Aorta (tissue), 5 donors: ENCODE results near the gene SEC22C. TPM values are rescaled to one million over a fixed set of nuclear protein-coding genes. Genes with fewer than 3 reads are reported as not detected.
A peak's percentile ranks its signal among the peaks of the same experiment; 100 is the strongest.

Experiments used
- ATAC-seq: fragments of 200-7000 bp; cut with Tn5 transposase; one replicate; pipeline ENCODE4 v1.9.1; 2022; ENCODE audit warnings: moderate library complexity; ENCODE audit not compliant: low FRiP score
- DNase-seq, 2 donors: peaks; one replicate each; pipeline ENCODE4 v3.0.0-alpha.2; 2020
- H3K27ac ChIP-seq, 2 donors: one replicate each; pipeline ENCODE4 v1.5.1; 2013; ENCODE audit warnings: low read length in 2 of 2, mild to moderate bottlenecking in 2 of 2, moderate library complexity in 2 of 2, control low read depth in 1 of 2, inconsistent platforms in 1 of 2, low read depth in 1 of 2
- H3K27me3 ChIP-seq, 2 donors: one replicate each; pipeline ENCODE4 v1.6.1; 2013; ENCODE audit warnings: control low read depth in 1 of 2, low read length in 1 of 2, mild to moderate bottlenecking in 1 of 2, moderate library complexity in 1 of 2; ENCODE audit not compliant: insufficient read depth in 2 of 2, control insufficient read depth in 1 of 2
- H3K36me3 ChIP-seq, 2 donors: one replicate each; pipeline ENCODE4 v1.6.1; 2013; ENCODE audit warnings: control low read depth in 1 of 2, low read length in 1 of 2, mild to moderate bottlenecking in 1 of 2; ENCODE audit not compliant: insufficient read depth in 2 of 2, control insufficient read depth in 1 of 2
- H3K4me1 ChIP-seq, 2 donors: one replicate each; pipeline ENCODE4 v1.6.1; 2013; ENCODE audit warnings: low read length in 2 of 2, control low read depth in 1 of 2, mild to moderate bottlenecking in 1 of 2, moderate library complexity in 1 of 2; ENCODE audit not compliant: insufficient read depth in 2 of 2, control insufficient read depth in 1 of 2
- H3K4me3 ChIP-seq, 2 donors: one replicate each; pipeline ENCODE4 v1.5.1; 2013; ENCODE audit warnings: low read length in 2 of 2, control low read depth in 1 of 2, mild to moderate bottlenecking in 1 of 2
- H3K9me3 ChIP-seq: one replicate; pipeline ENCODE4 v1.6.1; 2013; ENCODE audit warnings: mild to moderate bottlenecking, low read length; ENCODE audit not compliant: control insufficient read depth
- WGBS, 2 donors: extraction: QIAGEN DNeasy Blood & Tissue Kit; methylation state at CpG; one replicate each; pipeline ENCODE4 v1.1.7; 2013; 5-methylcytosine and 5-hydroxymethylcytosine counted together
- intact Hi-C, 2 donors: fragments of 100-400 bp; cut with DNase I; formaldehyde crosslinking; loops; one replicate each; pipeline versions ENCODE4 v1.14.2 to v1.15.0; 2022
- polyA plus RNA-seq, 2 donors: library from polyadenylated mRNA; stranded (reverse); fragments of 200-250 nt; gene quantifications; one replicate each; pipeline ENCODE4 v1.2.3, GENCODE V29; 2013
- total RNA-seq, 2 donors: library from RNA; stranded (reverse); fragmentation: NEBNext Ultra II Directional; extraction: Animal tissue kit (Norgen Biotek cat#: 25700); gene quantifications; one replicate each; pipeline ENCODE4 v1.2.1, GENCODE V29; 2021
- donor health status: healthy with polysubstance abuse.
- donor health status: Bipolar disorder and iron deficiency.
- donor health status: DM: no; HTN: no; CAD: no.
- donor health status: DM: no; HTN: no; CAD: no.
- donor health status: DM: yes; HTN: yes; CAD: no.

The SEC22C gene
- total and polyA plus RNA-seq, 4 donors = 43.6 to 58.6 (median 50.5) TPM

DNA sequence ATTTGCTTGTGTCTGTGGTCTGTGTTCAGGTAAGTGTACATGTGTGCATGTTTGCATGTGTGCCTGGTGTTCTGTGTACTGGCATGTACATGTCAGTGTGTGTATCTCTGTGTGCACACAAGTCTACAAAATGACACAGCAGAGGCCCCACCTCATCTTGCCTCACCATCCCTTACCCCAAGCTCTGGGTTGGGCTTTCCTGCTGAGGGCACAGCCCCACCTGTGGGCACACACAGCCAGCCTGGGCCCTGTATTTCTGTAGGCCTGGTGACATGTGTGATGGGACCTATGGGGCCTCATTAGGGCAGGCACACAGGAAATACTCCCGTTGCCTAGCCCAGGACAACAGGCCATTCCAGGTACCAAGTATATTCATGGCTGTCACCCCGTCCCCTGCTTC, 65.8 kb downstream of the SEC22C start:
- WGBS, 2 donors = 75 to 89% methylated on average over 2 of the region's 2 CpGs
- Histone ChIP-seq H3K4me3 (no peak overlapping the region), H3K4me1 (peaks cover 0 to 5% of the 10 kb centered on the region in 2 donors), H3K27me3 (no peaks in the 10 kb centered on the region), H3K36me3 (no peaks in the 10 kb centered on the region), H3K27ac (peak overlapping the region in 1 of 2 donors; percentile 69), H3K9me3 (no peaks in the 10 kb centered on the region)
- intact Hi-C loops = no loop called here
- DNase-seq = no peak
- ATAC-seq = no peak

DNA sequence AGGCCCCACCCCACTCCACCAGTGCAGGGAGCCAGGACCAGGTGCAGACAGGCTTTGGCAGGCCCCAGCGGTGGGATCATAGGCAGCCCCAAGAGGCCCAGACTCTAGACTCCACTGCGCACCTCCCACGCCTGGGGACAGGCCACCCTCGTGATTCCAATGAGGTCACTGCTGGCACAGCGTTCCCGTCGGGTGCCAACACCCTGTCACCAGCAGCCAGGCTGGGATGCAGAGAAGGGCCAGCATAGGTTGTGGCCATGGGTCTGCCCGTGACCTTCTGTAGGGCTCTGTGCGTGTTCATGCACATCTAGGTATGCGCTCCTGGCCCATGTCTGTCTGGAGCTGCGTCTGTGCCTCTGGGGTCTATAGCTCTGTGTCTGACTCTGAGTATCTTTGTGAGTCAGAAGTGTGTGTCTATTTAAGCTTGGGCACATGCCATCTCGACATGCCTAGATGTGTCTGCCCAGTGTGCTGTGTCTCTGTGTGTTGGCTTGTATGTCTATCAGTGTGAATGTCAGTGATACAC, 66.3 kb downstream of the SEC22C start:
- Histone ChIP-seq H3K9me3 (no peaks in the 10 kb centered on the region), H3K36me3 (no peaks in the 10 kb centered on the region), H3K4me3 (no peak overlapping the region), H3K27ac (peak overlapping the region; percentile 3 to 69), H3K4me1 (peaks cover 0 to 5% of the 10 kb centered on the region in 2 donors), H3K27me3 (no peaks in the 10 kb centered on the region)
- ATAC-seq (peak; percentile 84), DNase-seq (peak; percentile 81 to 91)
- 6 to 10% methylated on average over 12 of the region's 12 CpGs for WGBS, 2 donors
- intact Hi-C loops = no loop called here

DNA sequence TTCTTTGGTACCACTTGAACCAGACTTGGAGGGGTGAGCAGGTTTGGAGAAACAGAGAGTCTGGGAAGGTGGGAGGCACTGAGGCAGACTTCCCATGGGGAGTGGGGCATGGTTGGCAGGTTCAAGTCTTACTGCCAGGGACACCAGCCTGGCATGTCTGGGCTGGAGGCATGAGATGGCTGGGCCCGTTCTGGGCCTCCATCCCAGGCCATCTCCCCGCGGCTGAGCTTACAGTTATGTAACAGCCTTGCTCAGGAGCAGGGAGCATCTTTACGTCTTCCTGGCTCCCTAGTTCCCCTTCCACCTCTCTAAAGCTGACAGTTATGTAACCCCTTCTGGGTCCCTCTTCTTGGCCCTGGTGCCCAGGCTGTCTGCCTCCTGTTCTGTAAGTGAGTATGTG, 66.9 kb downstream of the SEC22C start:
- Histone ChIP-seq H3K36me3 (no peaks in the 10 kb centered on the region), H3K9me3 (no peaks in the 10 kb centered on the region), H3K4me3 (no peak overlapping the region), H3K4me1 (peaks cover 0 to 5% of the 10 kb centered on the region in 2 donors), H3K27me3 (no peaks in the 10 kb centered on the region), H3K27ac (peak overlapping the region; percentile 3 to 69)
- intact Hi-C loops = no loop called here
- no peak for ATAC-seq
- DNase-seq = no peak
- WGBS, 2 donors = 11 to 17% methylated on average over 4 of the region's 4 CpGs

DNA sequence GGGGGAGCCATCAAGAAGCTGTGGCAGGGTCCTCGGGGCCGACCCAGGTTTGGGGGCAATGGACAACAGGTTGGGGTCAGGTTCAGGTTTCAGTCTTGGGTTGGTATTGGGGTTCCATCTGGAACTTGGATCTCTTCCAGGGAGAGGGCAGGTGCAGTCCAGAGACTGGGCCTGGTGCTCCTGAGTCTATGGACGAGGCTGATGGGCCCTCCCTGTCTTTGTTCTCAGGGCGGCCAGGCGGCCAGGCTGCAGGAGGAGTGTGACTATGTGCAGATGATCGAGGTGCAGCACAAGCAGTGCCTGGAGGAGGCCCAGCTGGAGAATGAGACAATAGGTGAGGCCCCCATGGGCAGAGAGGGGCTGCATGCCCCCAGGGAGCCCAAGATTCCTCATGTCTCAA, 68.2 kb downstream of the SEC22C start:
- Histone ChIP-seq H3K36me3 (no peaks in the 10 kb centered on the region), H3K27me3 (no peaks in the 10 kb centered on the region), H3K4me3 (no peak overlapping the region), H3K27ac (no peak overlapping the region), H3K4me1 (peaks cover 0 to 5% of the 10 kb centered on the region in 2 donors), H3K9me3 (no peaks in the 10 kb centered on the region)
- no peak for ATAC-seq
- WGBS, 2 donors = 94% methylated on average over 6 of the region's 6 CpGs
- DNase-seq = no peak
- intact Hi-C loops = no loop called here

DNA sequence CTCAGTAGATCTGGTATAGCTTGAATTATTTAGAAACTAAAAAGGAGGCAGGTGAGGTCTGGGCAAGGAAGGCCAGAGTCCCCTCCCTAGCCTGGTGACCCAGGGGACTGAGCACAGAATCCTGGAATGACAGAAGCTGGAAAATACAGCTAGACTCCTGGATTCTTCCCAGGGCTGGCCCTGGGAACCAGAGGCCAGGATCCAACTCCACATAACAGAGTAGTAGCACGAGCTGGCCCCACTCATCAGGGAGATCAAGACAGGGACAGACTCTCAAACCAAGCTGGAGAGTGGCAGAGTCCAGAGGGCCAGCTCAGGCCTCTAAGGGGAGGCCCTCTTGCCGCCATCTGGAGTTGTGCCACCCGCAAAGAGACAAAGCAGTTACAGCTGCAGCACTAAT, 68.6 kb downstream of the SEC22C start:
- Histone ChIP-seq H3K9me3 (no peaks in the 10 kb centered on the region), H3K27me3 (no peaks in the 10 kb centered on the region), H3K4me3 (no peak overlapping the region), H3K36me3 (no peaks in the 10 kb centered on the region), H3K4me1 (peaks cover 0 to 5% of the 10 kb centered on the region in 2 donors), H3K27ac (no peak overlapping the region)
- 59% methylated on average over 3 of the region's 3 CpGs for WGBS, 2 donors
- no peak for ATAC-seq
- DNase-seq = peak in 1 of 2 donors; percentile 17
- intact Hi-C loops = no loop called here

DNA sequence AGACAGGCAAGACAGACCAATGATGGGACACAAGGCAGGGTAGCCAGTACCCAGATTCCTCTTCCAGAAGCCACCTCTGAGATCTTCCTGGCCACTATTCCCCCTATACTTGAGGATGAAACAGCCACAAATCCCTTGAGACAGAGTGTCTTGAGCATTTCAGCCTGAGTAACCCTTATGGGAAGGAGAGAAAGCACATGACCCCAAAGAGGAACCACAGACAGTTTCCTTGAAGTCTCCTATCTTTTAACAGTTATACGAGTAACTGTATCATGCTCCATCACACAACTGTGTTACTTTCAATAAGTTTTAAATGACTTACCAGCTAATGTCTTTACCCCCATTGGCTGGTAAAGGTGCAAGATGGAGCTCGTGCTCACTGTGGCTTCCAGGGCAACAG, 70.0 kb downstream of the SEC22C start:
- H3K4me1 ChIP-seq = peaks cover 0 to 5% of the 10 kb centered on the region in 2 donors
- intact Hi-C loops = no loop called here

DNA sequence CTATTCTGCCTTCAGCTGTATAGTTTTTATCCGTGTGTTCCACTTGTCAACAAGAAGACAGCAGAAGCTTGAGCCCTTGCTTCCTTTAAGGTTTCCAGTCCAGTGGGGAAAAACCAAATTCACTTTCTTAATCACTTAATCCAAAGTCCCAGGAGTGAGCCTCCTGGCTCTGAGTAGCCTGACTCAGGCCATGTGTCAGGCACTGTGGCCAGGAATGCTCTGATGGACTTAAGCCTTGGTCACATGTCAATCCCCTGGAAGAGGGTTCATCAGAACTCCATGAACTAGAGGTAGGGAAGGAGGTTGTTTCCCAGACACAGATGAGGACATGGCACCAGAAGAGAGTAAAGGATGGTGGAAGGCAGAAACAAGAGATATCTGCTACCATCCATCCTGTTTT, 70.6 kb downstream of the SEC22C start:
- H3K9me3 ChIP-seq = no peaks in the 10 kb centered on the region
- H3K4me1 ChIP-seq = peaks cover 0 to 3% of the 10 kb centered on the region in 2 donors
- no peaks in the 10 kb centered on the region for H3K27me3 ChIP-seq
- WGBS, 2 donors = 54 to 63% methylated on average over 1 of the region's 1 CpG
- no peaks in the 10 kb centered on the region for H3K36me3 ChIP-seq
- no peak overlapping the region for H3K27ac ChIP-seq
- intact Hi-C loops = no loop called here
- DNase-seq (peak in 1 of 2 donors; percentile 35), ATAC-seq (no peak)
- H3K4me3 ChIP-seq = no peak overlapping the region

More for the DNA sequence above, 70.0 kb downstream of the SEC22C start:
- H3K27ac ChIP-seq = no peak overlapping the region
- H3K9me3 ChIP-seq = no peaks in the 10 kb centered on the region
- WGBS, 2 donors = 94 to 99% methylated on average over 2 of the region's 2 CpGs
- no peaks in the 10 kb centered on the region for H3K27me3 ChIP-seq
- ATAC-seq (no peak), DNase-seq (no peak)
- no peaks in the 10 kb centered on the region for H3K36me3 ChIP-seq
- no peak overlapping the region for H3K4me3 ChIP-seq

DNA sequence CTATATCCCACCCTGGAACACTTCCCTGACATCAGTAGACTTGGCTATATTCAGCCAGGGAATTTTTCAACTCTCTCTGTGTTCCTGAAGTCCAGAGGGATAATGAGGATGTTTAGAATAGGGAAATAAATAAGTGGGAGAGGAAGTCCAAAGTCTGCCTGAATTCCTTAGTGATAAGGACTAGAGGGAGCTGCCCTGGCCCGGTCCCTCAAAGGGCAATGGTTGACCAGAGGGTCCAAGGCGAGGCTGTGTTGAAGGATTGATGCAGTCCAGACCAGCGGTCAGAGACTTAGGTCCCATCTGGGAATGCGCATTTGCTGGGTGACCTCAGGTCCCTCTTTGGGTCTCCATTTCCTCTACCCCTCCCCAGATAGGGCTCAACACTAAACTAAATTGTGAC, 71.4 kb downstream of the SEC22C start:
- Histone ChIP-seq H3K27me3 (no peaks in the 10 kb centered on the region), H3K27ac (no peak overlapping the region), H3K4me1 (no peaks in the 10 kb centered on the region), H3K36me3 (no peaks in the 10 kb centered on the region), H3K4me3 (no peak overlapping the region), H3K9me3 (no peaks in the 10 kb centered on the region)
- intact Hi-C loops = no loop called here
- WGBS, 2 donors = 94 to 95% methylated on average over 4 of the region's 4 CpGs
- peak in 1 of 2 donors; percentile 47 for DNase-seq
- ATAC-seq = no peak

DNA sequence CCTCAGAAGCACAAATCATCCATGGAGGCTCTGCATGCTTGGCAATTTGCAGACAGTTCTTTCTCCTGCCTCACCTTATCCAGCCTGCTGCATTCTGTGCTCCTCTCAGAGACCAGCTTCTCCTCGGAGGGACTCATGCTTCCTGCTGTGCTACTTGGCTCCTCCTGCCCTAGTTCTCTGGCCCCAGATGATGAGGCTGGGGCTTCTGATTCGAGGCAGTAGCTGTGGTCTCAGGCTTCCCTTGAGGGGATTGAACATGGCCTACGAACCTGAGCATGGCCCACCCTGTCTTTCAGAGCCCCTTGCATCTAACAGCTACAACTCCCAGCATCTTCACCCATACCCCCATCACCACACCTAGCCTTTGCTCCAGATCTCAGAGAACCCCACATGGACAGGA, 72.7 kb downstream of the SEC22C start:
- WGBS, 2 donors = 92 to 94% methylated on average over 3 of the region's 3 CpGs
- Histone ChIP-seq H3K9me3 (no peaks in the 10 kb centered on the region), H3K27me3 (no peaks in the 10 kb centered on the region), H3K4me3 (no peak overlapping the region), H3K4me1 (no peaks in the 10 kb centered on the region), H3K36me3 (no peaks in the 10 kb centered on the region), H3K27ac (no peak overlapping the region)
- ATAC-seq (no peak), DNase-seq (peak in 1 of 2 donors; percentile 21)
- intact Hi-C loops = no loop called here
